Amniotic epithelial cell (primary cell): ENCODE results near the gene DIP2C.
"Not testable (repeated sequence)": the region's sequence is repeated elsewhere in the genome, so short reads cannot be mapped to it uniquely, and the experiment has no call there.

Experiments used
- DNase-seq: peaks from one replicate; pipeline ENCODE4 v3.0.0-alpha.2; 2010; ENCODE audit warnings: low read depth

The DIP2C gene

DNA sequence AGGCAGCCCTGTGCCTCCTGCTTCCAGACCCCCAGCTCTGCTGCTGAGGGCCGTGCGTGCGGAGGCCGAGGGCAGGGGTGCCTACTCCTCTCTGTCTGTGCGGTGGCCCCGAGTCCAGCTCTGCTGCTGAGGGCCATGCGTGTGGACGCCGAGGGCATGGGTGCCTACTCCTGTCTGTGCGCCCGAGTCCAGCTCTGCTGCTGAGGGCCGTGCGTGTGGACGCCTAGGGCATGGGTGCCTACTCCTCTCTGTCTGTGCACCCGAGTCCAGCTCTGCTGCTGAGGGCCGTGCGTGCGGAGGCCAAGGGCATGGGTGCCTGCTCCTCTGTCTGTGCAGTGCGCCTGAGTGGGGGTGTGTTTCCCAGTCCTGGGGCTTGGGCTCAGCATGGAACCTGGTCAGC lies 411.5 kb downstream of the DIP2C start:
- no peak for DNase-seq

DNA sequence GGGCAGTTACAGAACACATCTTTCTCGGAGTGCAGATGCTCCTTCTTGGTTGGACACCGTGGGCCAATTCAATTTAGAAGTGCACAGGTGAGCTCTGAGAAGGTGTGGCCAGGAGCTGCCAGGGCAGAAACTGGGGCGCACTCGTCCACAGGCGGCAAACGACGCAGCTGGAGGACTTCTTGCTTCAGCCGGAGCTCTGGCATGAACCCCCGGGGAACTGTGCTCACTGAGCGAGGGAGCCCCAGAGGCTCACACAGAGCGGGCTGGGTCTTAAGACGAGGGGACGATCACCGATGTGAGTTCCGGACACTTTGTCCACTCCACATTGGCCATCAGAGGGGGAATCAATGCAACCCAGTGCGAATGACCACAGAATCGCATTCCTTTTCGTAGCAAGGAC lies 413.8 kb downstream of the DIP2C start:
- DNase-seq, result no peak

DNA sequence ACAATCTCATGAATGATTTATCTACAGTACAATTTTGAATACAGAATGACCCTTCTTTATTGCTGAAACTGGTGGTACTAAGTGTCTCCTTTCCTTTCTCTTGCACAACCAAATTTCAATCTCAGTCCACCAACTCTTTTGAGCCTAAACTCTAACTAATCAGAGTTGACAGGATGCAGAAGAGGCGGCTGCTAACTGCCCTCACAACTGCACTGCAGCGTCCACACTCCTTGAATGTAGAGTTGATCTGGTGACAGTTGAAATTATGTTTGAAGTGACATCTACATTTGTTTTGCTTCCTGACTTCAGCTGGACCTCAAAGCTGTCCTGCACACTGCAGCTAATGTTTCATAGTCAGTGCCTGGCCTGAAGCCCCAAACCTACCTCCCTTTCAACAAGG lies 414.6 kb downstream of the DIP2C start:
- DNase-seq, result no peak

DNA sequence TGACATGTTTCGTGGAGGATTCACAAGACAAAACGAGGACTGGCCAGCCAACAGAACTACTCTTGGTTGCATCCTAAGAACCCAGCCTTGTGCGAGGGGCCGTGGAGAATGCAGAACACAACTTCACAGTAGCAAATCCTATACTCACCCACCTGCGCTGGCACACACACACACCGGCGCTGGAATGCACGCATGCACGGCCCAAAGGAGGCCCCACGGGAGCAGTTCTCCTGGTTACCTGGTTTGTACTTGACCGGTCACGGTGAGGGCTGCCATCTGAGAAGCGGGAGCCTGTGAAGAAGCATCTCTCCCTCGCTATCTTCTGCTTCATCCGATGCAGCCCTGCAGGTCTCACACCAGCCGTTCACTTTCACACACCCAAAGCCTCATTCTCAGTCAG lies 416.4 kb downstream of the DIP2C start:
- DNase-seq, result no peak

DNA sequence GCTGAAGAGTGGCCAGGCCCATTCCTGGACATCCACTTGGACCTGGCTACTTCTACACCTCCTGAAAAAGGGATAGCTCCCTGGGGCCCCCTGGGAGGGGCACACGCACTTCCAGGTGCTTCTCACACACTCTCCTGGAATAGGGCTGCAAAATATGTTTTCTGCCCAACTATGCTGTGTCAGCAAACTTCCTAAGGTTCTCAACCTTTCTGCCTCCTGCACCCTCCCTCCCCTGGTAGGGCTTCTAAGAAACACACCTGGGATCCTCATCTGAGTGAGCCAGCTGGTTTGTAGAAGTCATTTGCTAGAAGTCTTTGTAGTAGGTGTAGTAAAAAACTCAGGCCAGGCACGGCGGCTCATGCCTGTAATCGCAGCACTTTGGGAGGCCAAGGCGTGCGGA lies 417.7 kb downstream of the DIP2C start:
- DNase-seq, result no peak

DNA sequence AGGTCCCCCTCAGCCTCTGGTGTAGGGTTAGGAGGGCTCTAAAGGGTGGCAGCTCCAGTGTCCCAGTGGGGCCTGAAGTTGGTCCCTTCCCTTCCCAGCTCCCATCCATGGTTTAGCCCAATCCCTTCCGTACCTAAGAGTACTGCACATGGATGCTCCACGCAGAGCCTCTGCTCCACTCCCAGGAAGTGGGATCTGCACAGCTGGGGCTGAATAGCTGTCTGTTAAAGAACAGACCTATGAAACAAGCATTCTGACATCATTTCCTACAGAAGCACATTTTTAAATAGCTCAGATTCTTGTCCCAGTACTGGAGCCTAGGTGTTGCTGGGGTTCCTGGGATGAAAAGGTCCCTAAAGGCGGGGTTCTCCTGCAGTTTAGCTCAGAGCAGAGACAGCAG lies 418.3 kb downstream of the DIP2C start:
- no peak for DNase-seq

DNA sequence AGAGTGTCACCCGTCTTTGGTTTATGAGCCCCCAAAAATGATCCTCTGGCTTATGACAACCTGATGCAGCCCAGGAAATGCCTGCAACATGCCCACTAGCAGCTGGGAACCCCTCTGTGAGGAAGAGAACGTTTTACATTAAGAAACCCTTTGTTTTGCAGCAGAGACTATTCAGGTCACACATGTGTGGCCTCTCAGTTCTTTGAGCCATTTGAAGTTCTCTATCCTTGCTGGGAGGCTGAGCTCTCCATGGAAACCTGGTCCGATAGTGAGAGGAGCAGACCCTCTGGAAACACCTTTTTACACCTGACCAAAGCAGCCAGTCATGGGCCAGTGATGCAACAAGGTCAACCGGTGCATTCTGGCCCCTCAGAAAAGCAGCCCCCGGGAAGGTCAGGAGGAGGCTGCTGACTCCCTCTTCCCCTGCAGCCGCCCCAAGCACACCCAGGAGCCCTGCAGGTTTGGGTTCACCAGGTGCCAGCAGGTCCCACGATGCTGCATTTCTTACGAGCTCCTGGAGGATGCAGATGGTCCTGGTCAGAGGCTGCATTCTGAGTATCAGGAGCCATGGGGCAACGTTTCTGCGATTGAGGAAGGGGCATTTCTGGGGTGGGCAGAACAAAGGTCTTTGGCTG lies 419.9 kb downstream of the DIP2C start:
- no peak for DNase-seq

DNA sequence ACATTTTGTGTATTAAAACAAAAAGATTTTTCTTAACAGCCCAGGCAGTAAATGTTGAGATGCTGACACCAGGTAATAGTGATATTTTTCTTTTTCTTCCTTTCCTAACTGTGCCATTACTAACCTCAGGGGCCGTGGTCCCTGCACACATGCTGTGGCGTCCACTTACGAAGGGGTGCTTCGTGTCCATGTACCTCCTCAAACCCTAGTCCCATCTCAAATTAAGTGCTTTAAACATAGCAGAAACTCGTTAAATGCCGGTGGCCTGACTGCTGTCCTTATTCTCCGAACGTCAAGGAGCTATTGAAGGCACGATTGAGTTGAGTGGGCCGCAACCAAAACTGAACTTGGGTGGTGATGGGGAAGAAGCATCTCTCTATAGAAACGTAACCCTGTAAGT lies 421.8 kb downstream of the DIP2C start:
- no peak for DNase-seq

DNA sequence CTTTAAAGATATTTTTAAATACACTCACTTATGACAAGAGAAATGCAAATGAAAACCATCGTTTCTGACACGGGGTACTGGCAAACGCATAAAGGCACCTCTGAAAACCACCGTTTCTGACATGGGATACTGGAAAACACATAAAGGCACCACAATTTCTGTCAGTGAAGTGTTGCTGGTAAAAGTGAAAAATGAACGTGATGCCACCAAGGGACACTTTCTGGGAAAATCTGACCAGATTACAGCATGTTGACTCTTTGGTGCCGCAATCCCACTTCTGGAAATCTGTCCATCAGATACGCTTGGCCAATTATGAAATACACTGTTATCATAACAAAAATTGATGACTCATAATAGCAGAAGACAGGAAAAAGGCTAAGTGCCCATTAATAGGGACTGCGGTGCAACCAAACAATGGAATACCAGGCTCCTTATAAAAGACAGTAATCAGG lies 422.5 kb downstream of the DIP2C start:
- DNase-seq, result peak; percentile 84

DNA sequence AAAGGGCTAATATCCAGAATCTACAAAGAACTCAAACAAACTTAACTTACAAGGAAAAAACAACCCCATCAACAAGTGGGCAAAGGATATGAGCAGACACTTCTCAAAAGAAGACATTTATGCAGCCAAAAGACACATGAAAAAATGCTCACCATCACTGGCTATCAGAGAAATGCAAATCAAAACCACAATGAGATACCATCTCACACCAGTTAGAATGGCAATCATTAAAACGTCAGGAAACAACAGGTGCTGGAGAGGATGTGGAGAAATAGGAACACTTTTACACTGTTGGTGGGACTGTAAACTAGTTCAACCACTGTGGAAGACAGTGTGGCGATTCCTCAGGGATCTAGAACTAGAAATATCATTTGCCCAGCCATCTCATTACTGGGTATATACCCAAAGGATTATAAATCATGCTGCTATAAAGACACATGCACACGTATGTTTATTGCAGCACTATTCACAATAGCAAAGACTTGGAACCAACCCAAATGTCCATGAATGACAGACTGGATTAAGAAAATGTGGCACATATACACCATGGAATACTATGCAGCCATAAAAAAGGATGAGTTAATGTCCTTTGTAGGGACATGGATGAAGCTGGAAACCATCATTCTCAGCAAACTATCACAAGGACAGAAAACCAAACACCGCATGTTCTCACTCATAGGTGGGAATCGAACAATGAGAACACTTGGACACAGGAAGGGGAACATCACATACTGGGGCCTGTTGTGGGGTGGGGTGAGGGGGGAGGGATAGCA lies 423.5 kb downstream of the DIP2C start:
- DNase-seq, result not testable (repeated sequence)

DNA sequence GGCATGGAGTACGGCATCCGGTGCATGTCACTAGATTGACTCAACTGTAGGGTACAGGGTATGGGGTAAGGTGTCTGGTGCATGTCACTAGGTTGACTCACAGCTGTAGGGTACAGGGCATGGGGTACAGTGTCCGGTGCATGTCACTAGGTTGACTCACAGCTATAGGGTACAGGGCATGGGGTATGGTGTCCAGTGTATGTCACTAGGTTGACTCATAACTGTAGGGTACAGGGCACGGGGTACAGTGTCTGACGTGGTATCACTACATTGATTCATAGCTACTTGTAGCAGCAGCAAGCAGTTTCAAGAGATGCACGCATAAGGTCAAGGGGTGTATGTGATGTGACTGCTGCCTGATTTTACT lies 424.4 kb downstream of the DIP2C start:
- DNase-seq, result not testable (repeated sequence)

DNA sequence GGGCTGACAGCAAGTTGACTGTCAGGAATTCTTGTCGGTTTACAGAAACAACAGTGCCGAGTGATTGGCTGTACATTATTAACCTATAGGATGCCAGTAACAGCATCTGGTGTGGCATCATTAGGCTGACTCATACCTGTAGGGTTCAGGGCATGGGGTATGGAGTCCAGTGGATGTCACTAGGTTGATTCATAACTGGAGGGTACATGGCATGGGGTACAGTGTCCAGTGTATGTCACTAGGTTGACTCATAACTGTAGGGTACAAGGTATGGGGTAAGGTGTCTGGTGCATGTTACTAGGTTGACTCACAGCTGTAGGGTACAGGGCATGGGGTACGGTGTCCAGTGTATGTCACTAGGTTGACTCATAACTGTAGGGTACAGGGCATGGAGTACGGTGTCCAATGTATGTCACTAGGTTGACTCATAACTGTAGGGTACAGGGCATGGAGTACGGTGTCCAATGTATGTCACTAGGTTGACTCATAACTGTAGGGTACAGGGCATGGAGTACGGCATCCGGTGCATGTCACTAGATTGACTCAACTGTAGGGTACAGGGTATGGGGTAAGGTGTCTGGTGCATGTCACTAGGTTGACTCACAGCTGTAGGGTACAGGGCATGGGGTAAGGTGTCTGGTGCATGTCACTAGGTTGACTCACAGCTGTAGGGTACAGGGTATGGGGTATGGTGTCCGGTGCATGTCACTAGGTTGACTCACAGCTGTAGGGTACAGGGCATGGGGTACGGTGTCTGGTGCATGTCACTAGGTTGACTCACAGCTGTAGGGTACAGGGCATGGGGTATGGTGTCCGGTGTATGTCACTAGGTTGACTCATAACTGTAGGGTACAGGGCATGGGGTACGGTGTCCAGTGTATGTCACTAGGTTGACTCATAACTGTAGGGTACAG lies 425.1 kb downstream of the DIP2C start:
- DNase-seq, result not testable (repeated sequence)

DNA sequence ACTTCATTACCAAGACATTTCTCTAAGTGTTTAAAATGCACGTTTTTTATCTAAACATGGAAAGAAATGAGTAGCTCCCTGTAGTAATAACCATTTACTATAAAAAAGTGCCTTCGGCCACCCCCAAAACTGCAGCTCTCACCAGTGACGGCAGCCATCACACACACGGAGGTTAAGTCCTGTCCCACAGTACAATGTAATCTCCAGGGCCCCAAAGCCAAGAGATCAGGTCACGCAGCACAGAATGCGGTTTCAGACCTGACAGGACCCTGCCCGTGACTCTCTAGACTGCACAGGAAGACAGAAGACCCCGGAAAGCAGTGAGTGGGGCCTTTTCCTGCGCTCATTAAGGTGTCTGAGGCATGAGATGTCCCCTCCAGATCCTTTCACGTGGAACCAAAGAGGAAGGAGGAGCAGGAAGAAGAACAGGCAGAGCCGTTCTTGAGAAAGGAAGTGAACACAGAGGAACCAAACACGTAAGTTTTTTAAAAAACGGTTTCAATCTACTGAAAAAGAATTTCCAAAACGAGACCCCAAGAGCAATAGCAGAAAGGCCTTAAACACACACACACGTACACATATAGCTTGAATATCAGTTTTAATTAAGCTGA lies 428.5 kb downstream of the DIP2C start:
- DNase-seq, result no peak

DNA sequence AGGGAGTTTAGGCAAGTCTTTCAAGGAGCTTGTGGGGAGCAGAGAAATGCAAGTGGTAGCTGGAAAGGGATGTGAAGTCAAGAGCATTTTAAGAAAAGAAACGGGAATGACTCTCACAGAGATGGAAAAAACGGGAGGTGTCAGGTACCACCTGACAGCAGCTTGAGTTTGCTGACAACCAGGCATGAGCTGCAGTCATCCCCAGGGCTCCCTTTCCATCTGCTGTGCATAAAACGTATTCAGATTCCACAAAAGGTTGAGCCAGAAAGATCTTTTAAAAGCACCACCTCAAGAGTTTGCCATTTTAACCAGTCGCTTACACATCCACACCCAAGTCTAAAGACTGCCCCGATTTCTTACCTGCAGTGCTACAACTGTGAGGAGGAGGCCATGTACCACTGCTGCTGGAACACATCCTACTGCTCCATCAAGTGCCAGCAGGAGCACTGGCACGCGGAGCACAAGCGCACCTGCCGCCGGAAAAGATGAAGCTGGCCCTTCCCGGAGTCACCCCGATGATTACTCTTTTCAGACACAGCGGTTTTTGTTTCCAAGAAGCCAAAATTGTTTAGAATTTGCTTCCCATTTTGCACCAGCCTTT lies 437.4 kb downstream of the DIP2C start:
- DNase-seq, result no peak

DNA sequence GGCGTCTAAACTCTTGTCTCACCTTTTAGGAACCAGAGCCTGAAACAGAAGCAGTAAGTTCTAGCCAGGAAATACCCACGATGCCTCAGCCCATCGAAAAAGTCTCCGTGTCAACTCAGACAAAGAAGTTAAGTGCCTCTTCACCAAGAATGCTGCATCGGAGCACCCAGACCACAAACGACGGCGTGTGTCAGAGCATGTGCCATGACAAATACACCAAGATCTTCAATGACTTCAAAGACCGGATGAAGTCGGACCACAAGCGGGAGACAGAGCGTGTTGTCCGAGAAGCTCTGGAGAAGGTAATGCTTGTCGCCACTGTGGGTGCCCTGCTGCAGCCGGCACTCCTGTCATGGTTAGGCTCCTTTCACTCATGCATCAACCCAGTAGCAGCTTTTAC lies 441.2 kb downstream of the DIP2C start:
- DNase-seq, result no peak

DNA sequence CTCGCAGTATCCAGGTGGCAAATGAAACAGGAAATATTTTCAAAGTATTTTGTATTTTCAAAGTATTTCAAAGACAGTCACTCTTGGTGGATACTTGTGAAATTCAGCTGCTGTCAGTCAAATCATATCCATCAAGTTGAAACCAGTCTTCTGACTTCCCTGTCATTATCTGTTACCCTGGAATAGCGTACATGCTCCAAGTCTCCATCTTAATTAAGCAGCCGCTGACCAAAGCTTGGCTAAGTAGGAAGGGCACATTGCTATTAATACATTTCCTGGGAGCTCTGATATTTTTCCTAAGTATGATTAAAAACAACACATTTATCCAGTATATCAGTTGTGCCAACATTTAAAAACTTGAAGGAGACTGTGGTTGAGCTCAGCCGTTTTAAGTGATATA lies 442.0 kb downstream of the DIP2C start:
- DNase-seq, result no peak

DNA sequence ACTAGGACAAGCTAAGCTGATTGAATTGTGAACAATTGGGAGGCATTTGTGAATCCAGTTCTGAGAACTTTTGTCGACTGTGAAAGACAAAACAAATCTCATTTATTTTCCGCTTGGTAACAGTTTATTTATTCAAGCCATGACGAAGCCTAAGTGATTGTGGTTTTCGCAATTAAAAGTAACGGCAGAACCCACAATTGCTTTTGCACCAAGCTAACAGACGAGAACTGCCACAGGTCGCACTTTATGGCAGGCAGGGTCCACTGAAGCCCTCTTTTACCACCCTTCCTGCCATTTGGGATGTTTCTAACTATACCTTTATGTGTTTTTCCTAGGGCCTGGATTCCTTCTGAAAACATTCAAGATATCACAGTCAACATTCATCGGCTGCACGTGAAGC lies 443.0 kb downstream of the DIP2C start:
- no peak for DNase-seq

DNA sequence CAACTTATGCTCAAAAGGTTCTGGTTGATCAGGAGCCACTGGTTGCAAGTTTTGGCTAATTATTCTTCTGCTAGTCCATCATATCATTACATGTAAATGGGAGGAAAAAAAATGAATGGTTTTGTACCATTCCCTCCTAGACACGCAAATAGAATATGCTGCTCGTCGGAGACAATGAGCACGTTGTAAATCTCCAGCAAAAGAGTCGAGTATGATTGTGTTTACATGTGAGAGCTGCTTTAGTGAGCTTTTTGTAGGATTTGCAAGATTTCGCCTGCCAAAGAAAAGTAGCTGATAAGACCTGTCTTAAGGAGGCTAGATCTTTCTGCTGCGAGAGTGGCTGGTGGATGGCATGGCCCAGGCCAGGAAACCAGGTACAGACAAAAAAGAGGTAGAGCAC lies 445.2 kb downstream of the DIP2C start:
- no peak for DNase-seq

DNA sequence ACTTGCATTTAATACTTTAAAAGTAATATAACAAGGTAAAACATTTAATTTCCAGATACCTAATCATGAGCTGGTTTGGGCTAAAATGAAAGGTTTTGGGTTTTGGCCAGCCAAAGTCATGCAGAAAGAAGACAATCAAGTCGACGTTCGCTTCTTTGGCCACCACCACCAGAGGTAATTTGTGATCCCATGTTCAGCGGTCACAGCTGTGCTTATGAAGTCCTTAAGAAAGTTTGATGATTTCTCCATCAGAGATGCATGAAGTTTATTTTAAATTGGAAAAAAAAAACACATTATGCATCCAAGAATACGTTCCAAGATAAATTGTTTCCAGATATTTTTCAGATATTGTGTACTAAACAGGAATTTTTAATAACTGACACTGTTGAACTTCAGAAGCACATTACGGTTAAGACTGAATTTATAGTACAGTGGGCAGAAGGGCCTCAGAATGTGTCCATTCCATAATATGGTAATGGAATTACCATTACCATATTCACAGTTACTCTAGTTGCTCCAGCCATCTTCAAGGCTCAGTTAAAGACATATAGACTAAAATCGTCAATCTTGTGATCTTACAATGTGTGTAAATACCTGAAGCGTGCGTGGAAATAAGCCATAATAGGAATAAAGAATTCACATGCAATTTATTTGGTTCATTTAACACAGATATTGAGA lies 447.4 kb downstream of the DIP2C start:
- no peak for DNase-seq

DNA sequence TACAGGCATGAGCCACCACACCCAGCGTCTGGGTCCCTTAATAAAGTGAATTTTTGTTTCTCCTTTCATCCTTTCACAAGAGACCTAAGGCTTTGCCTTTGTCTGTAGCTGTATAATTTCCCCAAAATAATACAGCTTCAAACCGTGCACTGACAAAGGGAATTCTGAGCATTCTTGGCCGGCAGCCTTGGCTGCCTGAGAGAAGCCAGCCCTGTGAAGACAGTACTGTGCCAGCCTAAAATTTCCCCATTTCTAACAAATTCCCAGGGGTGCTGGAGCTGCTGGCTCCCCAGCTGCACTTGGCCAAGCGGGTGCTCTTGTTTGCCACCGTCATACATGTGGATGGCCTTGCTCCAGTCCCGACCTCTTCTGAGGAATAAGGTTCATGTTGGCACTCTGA lies 448.0 kb downstream of the DIP2C start:
- DNase-seq, result no peak

DNA sequence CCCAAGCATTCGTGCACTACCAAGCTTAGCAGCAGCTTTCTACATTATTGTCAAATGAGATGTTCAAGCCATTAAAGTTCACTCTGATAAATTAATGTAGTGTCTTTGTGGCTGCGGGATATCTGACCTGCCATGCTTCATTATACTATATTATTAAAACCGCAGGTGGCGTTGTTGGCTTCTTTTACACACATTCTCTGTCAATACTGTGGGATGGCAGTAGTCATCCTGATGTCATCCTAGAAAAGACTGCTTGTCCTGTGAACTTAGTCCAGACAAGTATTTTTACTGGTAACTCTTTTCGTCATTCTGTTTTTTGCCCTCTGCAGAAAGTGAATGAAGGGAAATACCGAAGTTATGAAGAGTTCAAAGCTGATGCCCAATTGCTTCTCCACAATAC lies 450.4 kb downstream of the DIP2C start:
- no peak for DNase-seq
